ENCODE measurements around the gene TEC. TPM values are rescaled to one million over a fixed set of nuclear protein-coding genes. Genes with fewer than 3 reads are reported as not detected.

Gene TEC
- total and polyA plus RNA-seq, 9 of the 15 experiments (the other 6 are each of a cell fraction or from before 2014, with no cell fraction given): 5.3 to 14.7 (median 8.8) TPM

GRCh38 chr4:48268956-48269860, at the start of gene TEC (continued):
- TF ChIP-seq, protein P1, sequence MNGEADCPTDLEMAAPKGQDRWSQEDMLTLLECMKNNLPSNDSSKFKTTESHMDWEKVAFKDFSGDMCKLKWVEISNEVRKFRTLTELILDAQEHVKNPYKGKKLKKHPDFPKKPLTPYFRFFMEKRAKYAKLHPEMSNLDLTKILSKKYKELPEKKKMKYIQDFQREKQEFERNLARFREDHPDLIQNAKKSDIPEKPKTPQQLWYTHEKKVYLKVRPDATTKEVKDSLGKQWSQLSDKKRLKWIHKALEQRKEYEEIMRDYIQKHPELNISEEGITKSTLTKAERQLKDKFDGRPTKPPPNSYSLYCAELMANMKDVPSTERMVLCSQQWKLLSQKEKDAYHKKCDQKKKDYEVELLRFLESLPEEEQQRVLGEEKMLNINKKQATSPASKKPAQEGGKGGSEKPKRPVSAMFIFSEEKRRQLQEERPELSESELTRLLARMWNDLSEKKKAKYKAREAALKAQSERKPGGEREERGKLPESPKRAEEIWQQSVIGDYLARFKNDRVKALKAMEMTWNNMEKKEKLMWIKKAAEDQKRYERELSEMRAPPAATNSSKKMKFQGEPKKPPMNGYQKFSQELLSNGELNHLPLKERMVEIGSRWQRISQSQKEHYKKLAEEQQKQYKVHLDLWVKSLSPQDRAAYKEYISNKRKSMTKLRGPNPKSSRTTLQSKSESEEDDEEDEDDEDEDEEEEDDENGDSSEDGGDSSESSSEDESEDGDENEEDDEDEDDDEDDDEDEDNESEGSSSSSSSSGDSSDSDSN (IDR thresholded peaks at IDR 0.05; ENCODE audit: borderline replicate concordance in 1 of 2, low read depth in 2 of 2, low read length in 2 of 2): 0 out of 4 replicates have a peak, but pooled peaks of 1 of the 2 experiments have one; percentile 29
- TF ChIP-seq XRCC3 (IDR thresholded peaks at IDR 0.05) (no peak), DPF2 (IDR thresholded peaks at IDR 0.05) (peak; percentile 68), CGGBP1 (CRISPR knock-in tag; IDR thresholded peaks at IDR 0.05) (0 out of 2 replicates have a peak, but pooled peaks have one; percentile 11), ZNF354B (CRISPR knock-in tag; IDR thresholded peaks at IDR 0.05) (no peak), E2F3 (CRISPR knock-in tag; IDR thresholded peaks at IDR 0.05) (0 out of 2 replicates have a peak, but pooled peaks have one; percentile 14), TBL1XR1 (IDR thresholded peaks at IDR 0.05; ENCODE audit: low read length in 2 of 2) (no peak), RBM22 (IDR thresholded peaks at IDR 0.05; ENCODE audit: low read depth, low read length, poor library complexity, severe bottlenecking) (no peak), NR2F6 (CRISPR knock-in tag; IDR thresholded peaks at IDR 0.05) (0 out of 2 replicates have a peak, but pooled peaks have one; percentile 2), FOSL1 (tag; conservative IDR thresholded peaks at IDR 0.05) (peak; percentile 59; the same call in 1 of the 2 replicates), NFATC3 (IDR thresholded peaks at IDR 0.05) (no peak), XRCC4 (IDR thresholded peaks at IDR 0.05; ENCODE audit: extremely low read depth, insufficient read depth, insufficient read length) (no peak), TAL1 (IDR thresholded peaks at IDR 0.05) (0 out of 2 replicates have a peak, but pooled peaks have one; percentile 4), ZNF174 (CRISPR knock-in tag; IDR thresholded peaks at IDR 0.05) (no peak), GATAD2A (IDR thresholded peaks at IDR 0.05) (0 out of 2 replicates have a peak, but pooled peaks have one; percentile 50), BCOR (IDR thresholded peaks at IDR 0.05) (peak; percentile 78)
- TF ChIP-seq, protein P2, sequence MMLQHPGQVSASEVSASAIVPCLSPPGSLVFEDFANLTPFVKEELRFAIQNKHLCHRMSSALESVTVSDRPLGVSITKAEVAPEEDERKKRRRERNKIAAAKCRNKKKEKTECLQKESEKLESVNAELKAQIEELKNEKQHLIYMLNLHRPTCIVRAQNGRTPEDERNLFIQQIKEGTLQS (IDR thresholded peaks at IDR 0.05): peak; percentile 46; the same call in 1 of the 2 replicates
- TF ChIP-seq, protein P2 (CRISPR knock-in tag; conservative IDR thresholded peaks at IDR 0.05): peak; percentile 51
- TF ChIP-seq, protein P3, sequence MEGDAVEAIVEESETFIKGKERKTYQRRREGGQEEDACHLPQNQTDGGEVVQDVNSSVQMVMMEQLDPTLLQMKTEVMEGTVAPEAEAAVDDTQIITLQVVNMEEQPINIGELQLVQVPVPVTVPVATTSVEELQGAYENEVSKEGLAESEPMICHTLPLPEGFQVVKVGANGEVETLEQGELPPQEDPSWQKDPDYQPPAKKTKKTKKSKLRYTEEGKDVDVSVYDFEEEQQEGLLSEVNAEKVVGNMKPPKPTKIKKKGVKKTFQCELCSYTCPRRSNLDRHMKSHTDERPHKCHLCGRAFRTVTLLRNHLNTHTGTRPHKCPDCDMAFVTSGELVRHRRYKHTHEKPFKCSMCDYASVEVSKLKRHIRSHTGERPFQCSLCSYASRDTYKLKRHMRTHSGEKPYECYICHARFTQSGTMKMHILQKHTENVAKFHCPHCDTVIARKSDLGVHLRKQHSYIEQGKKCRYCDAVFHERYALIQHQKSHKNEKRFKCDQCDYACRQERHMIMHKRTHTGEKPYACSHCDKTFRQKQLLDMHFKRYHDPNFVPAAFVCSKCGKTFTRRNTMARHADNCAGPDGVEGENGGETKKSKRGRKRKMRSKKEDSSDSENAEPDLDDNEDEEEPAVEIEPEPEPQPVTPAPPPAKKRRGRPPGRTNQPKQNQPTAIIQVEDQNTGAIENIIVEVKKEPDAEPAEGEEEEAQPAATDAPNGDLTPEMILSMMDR (IDR thresholded peaks at IDR 0.05 in 2 of 3, conservative IDR thresholded peaks at IDR 0.05 in 1 of 3; ENCODE audit: insufficient read depth in 2 of 3, low read depth in 1 of 3, low read length in 3 of 3): no peak
- TF ChIP-seq, protein P4, sequence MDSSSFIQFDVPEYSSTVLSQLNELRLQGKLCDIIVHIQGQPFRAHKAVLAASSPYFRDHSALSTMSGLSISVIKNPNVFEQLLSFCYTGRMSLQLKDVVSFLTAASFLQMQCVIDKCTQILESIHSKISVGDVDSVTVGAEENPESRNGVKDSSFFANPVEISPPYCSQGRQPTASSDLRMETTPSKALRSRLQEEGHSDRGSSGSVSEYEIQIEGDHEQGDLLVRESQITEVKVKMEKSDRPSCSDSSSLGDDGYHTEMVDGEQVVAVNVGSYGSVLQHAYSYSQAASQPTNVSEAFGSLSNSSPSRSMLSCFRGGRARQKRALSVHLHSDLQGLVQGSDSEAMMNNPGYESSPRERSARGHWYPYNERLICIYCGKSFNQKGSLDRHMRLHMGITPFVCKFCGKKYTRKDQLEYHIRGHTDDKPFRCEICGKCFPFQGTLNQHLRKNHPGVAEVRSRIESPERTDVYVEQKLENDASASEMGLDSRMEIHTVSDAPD (CRISPR knock-in tag; IDR thresholded peaks at IDR 0.05): no peak

All from K562 (cell line).